Neural progenitor cell (in vitro differentiated cells): ENCODE results near the gene ATG9A.

ENCODE experiments used
- EZH2 ChIP-seq: fragments of 200-600 bp; sonication (generic); IDR thresholded peaks from 2 replicates; pipeline ENCODE4 v1.6.1; 2017; ENCODE audit warnings: antibody characterized with exemption, mild to moderate bottlenecking, moderate library complexity
- EZH2phosphoT487 ChIP-seq: fragments of 200-600 bp; sonication (generic); IDR thresholded peaks from 2 replicates; pipeline ENCODE4 v1.6.1; 2017; ENCODE audit warnings: antibody characterized with exemption
- TF ChIP-seq, protein P1 (sequence below): fragments of 200-600 bp; sonication (generic); IDR thresholded peaks from 2 replicates; pipeline ENCODE4 v1.5.1; 2017; ENCODE audit warnings: antibody characterized with exemption, mild to moderate bottlenecking

DNA sequence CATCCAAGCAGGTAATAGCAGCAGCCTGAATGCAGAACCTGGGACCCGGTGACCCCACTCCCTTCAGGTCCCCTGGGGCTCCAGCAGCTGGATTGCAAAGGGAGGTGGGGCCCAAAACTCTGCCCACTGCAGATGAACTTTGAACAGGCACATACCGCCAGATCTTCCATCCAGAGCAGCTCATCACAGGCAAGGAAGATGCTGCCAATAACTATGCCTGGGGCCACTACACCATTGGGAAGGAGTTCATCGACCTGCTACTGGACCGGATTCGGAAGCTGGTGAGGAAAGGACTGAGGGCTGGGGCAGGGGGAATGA is 40.6 kb upstream of the ATG9A start:
- TF ChIP-seq, protein P1, sequence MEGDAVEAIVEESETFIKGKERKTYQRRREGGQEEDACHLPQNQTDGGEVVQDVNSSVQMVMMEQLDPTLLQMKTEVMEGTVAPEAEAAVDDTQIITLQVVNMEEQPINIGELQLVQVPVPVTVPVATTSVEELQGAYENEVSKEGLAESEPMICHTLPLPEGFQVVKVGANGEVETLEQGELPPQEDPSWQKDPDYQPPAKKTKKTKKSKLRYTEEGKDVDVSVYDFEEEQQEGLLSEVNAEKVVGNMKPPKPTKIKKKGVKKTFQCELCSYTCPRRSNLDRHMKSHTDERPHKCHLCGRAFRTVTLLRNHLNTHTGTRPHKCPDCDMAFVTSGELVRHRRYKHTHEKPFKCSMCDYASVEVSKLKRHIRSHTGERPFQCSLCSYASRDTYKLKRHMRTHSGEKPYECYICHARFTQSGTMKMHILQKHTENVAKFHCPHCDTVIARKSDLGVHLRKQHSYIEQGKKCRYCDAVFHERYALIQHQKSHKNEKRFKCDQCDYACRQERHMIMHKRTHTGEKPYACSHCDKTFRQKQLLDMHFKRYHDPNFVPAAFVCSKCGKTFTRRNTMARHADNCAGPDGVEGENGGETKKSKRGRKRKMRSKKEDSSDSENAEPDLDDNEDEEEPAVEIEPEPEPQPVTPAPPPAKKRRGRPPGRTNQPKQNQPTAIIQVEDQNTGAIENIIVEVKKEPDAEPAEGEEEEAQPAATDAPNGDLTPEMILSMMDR, result no peak
- TF ChIP-seq EZH2 (no peak), EZH2phosphoT487 (no peak)
